ENCODE results near the gene FGB. TPM values are rescaled to one million over a fixed set of nuclear protein-coding genes. Genes with fewer than 3 reads are reported as not detected.
"Not testable (repeated sequence)": the region's sequence is repeated elsewhere in the genome, so short reads cannot be mapped to it uniquely, and the experiment has no call there.

FGB gene
- total RNA-seq, 1 experiment from 2014 or later, result 29.4 TPM

DNA sequence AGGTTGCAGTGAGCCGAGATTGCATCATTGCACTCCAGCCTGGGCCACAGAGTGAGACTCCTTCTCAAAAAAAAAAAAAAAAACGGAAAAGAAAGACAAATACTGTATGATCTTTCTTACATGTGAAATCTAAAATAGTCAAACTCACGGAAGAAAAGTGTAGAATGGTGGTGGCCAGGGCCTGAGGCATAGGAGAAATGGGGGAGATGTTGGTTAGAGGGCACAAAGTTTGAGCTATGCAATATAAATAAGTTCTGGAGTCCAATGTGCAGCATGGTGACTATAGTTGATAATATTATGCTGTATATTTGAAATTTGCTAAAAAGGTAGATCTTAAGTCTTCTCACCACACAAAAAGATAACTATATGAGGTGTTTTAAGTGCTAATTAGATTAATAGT, 29.1 kb downstream of the FGB start:
- ChIA-PET CTCF (interaction anchor here (1.9 kb wide), 1 partner anchor 26 kb away, joined by 18 read pairs; no protein-coding TSS in a partner anchor), POLR2A (no interaction called here)
- no peak overlapping the region for H3K4me3 Mint-ChIP-seq (ENCODE audit: unreplicated experiment)
- no peak overlapping the region for H3K4me3 ChIP-seq (ENCODE audit: low read depth, low read length)
- H3K27me3 Mint-ChIP-seq (ENCODE audit: insufficient read depth, unreplicated experiment), result no peaks in the 10 kb centered on the region
- no peaks in the 10 kb centered on the region for H3K9me3 Mint-ChIP-seq (ENCODE audit: unreplicated experiment)
- no peaks in the 10 kb centered on the region for H3K9me3 ChIP-seq
- DNase-seq, result no peak
- H3K27ac Mint-ChIP-seq (ENCODE audit: unreplicated experiment), result no peak overlapping the region
- no TSS peak for BruUV-seq (replicated peaks)
- H3K27me3 ChIP-seq (replicated peaks; ENCODE audit: control insufficient read depth, insufficient read depth, low read length), result no peaks in the 10 kb centered on the region
- H3K4me1 Mint-ChIP-seq (ENCODE audit: low read depth, unreplicated experiment), result peaks cover 45% of the 10 kb centered on the region
- H3K36me3 ChIP-seq (ENCODE audit: control insufficient read depth, insufficient read depth, low read length), result peaks cover 2% of the 10 kb centered on the region; the same call in 1 of the 2 replicates
- TF ChIP-seq, protein P1, sequence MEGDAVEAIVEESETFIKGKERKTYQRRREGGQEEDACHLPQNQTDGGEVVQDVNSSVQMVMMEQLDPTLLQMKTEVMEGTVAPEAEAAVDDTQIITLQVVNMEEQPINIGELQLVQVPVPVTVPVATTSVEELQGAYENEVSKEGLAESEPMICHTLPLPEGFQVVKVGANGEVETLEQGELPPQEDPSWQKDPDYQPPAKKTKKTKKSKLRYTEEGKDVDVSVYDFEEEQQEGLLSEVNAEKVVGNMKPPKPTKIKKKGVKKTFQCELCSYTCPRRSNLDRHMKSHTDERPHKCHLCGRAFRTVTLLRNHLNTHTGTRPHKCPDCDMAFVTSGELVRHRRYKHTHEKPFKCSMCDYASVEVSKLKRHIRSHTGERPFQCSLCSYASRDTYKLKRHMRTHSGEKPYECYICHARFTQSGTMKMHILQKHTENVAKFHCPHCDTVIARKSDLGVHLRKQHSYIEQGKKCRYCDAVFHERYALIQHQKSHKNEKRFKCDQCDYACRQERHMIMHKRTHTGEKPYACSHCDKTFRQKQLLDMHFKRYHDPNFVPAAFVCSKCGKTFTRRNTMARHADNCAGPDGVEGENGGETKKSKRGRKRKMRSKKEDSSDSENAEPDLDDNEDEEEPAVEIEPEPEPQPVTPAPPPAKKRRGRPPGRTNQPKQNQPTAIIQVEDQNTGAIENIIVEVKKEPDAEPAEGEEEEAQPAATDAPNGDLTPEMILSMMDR (IDR thresholded peaks at IDR 0.05; ENCODE audit: insufficient read depth in 1 of 2, low read depth in 1 of 2, low read length in 1 of 2, severe bottlenecking in 1 of 2, unreplicated experiment in 1 of 2), result no peak
- H3K36me3 Mint-ChIP-seq (ENCODE audit: insufficient read depth, unreplicated experiment), result peaks cover 8% of the 10 kb centered on the region
- peaks cover 44% of the 10 kb centered on the region for H3K4me1 ChIP-seq
- intact Hi-C loops (cut with micrococcal nuclease; ENCODE audit: unreplicated experiment), result no loop called here

- Mint-ChIP-seq H3K36me3 (ENCODE audit: insufficient read depth, unreplicated experiment) (peaks cover 6% of the 10 kb centered on the region), H3K4me3 (ENCODE audit: unreplicated experiment) (no peak overlapping the region), H3K4me1 (ENCODE audit: low read depth, unreplicated experiment) (peaks cover 63% of the 10 kb centered on the region), H3K9me3 (ENCODE audit: unreplicated experiment) (no peaks in the 10 kb centered on the region), H3K27me3 (ENCODE audit: insufficient read depth, unreplicated experiment) (no peaks in the 10 kb centered on the region), H3K27ac (ENCODE audit: unreplicated experiment) (no peak overlapping the region)
- H3K36me3 ChIP-seq (ENCODE audit: control insufficient read depth, insufficient read depth, low read length), result no peaks in the 10 kb centered on the region
- no peaks in the 10 kb centered on the region for H3K27me3 ChIP-seq (replicated peaks; ENCODE audit: control insufficient read depth, insufficient read depth, low read length)
- intact Hi-C loops (cut with micrococcal nuclease; ENCODE audit: unreplicated experiment), result no loop called here
- H3K4me1 ChIP-seq, result peaks cover 62% of the 10 kb centered on the region
- BruUV-seq (replicated peaks), result no TSS peak
- no peak for DNase-seq
- CTCF ChIA-PET, result interaction anchor here (1.3 to 2.7 kb wide), 2 partner anchors 25 to 34 kb away, joined by 4 to 16 read pairs; no protein-coding TSS in a partner anchor
- POLR2A ChIA-PET, result no interaction called here
- H3K4me3 ChIP-seq (ENCODE audit: low read depth, low read length), result no peak overlapping the region
- H3K9me3 ChIP-seq, result no peaks in the 10 kb centered on the region
- TF ChIP-seq, protein P1 (IDR thresholded peaks at IDR 0.05; ENCODE audit: insufficient read depth in 1 of 2, low read depth in 1 of 2, low read length in 1 of 2, severe bottlenecking in 1 of 2, unreplicated experiment in 1 of 2), result no peak
These were observed 31.1 kb downstream of the FGB start for GRCh38 chr4:154593868-154594267.

DNA sequence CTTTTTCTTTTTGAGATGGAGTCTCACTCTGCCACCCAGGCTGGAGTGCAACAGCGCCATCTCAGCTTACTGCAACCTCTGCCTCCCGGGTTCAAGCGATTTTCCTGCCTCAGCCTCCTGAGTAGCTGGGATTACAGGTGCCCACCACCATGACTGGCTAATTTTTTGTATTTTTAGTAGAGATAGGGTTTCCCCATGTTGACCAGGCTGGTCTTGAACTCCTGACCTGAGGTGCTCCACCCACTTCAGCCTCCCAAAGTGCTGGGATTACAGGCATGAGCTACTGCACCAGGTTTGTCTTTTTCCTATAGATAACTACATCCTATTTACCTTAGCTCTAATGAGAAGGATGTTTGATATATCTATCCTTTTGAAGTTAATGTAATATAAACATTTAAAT, 31.5 kb downstream of the FGB start:
- BruUV-seq (replicated peaks); H3K27me3 Mint-ChIP-seq (ENCODE audit: insufficient read depth, unreplicated experiment); H3K9me3 ChIP-seq; POLR2A ChIA-PET; H3K36me3 ChIP-seq (ENCODE audit: control insufficient read depth, insufficient read depth, low read length); H3K27ac Mint-ChIP-seq (ENCODE audit: unreplicated experiment); intact Hi-C loops (cut with micrococcal nuclease; ENCODE audit: unreplicated experiment); H3K9me3 Mint-ChIP-seq (ENCODE audit: unreplicated experiment); DNase-seq; H3K36me3 Mint-ChIP-seq (ENCODE audit: insufficient read depth, unreplicated experiment); H3K27me3 ChIP-seq (replicated peaks; ENCODE audit: control insufficient read depth, insufficient read depth, low read length); H3K4me3 Mint-ChIP-seq (ENCODE audit: unreplicated experiment); H3K4me3 ChIP-seq (ENCODE audit: low read depth, low read length): not testable (repeated sequence)
- H3K4me1 ChIP-seq, result peaks cover 57% of the 10 kb centered on the region
- CTCF ChIA-PET, result interaction anchor here (1.3 to 2.7 kb wide), 2 partner anchors 24 to 35 kb away, joined by 4 to 16 read pairs; no protein-coding TSS in a partner anchor
- H3K4me1 Mint-ChIP-seq (ENCODE audit: low read depth, unreplicated experiment), result peaks cover 60% of the 10 kb centered on the region

Measured in Caco-2 (cell line).